Kidney glomerular epithelial cell (primary cell): Measurements from ENCODE around the gene SMARCC1.

ENCODE experiments used
- DNase-seq: peaks from one replicate; lab custom pipeline; 2025; lab: John Stamatoyannopoulos, UW

The SMARCC1 gene

GRCh38 chr3:47540281-47540680 lies 241.4 kb downstream of the SMARCC1 start:
- DNase-seq = no peak

- DNase-seq = no peak
Measured at GRCh38 chr3:47536967-47537366, 244.7 kb downstream of the SMARCC1 start.

DNA sequence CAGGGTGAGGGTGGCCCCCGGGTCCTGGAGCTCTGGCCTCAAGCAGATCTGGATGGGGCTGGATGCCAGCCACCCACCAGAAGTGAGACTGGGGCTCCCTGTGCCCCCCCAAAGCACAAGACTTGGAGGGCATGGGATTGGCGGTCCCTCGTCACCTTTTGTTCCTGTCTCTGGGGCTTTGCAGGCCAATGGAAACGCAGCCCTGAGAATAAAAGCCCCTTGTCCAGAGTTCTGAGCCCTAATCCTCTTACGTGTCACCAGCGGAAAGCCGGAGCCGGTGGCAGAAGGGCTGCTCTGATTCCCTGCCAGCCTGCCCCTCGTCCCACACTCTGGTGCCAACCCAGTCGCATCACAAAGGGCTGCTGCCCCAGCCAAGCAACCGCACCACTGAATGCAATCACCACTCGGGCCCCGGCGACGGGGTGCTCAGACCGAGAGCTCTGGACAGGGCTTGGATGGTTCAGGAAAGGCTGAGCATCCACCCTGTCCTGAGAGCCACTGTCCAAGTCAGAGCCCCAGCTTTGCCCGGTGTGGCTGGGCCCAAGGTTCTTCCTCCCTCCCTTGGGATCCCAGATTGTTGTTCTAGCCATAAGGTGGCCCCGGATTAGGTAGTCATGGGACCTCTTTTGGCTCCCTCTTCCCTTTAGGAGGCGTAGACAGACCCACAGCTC lies 245.3 kb downstream of the SMARCC1 start:
- DNase-seq = no peak
